Measurements from ENCODE around the gene SPEM2. TPM values are rescaled to one million over a fixed set of nuclear protein-coding genes. Genes with fewer than 3 reads are reported as not detected.

Gene SPEM2
- total and polyA plus RNA-seq, 2 of the 8 experiments (the other 6 are each of a cell fraction or from before 2014, with no cell fraction given): 0.03 TPM; not detected in 1

- H2BK15ac ChIP-seq (ENCODE audit: low read length): no peak overlapping the region
- no peak overlapping the region for H3K4me2 ChIP-seq (ENCODE audit: insufficient read depth in 1 of 2, low read depth in 2 of 2, low read length in 2 of 2)
- 96% methylated on average over 30 of the region's 33 CpGs; no CpG with 5 or more reads in 1 of the 2 experiments for WGBS, 2 experiments (ENCODE audit: extremely low coverage in 1 of 2, insufficient coverage in 1 of 2, insufficient read length in 1 of 2, insufficient replicate concordance in 2 of 2, low coverage in 1 of 2, low lambda C conversion rate in 2 of 2, missing lambda C conversion rate in 1 of 2)
- no peak for DNase-seq (ENCODE audit: low read depth in 1 of 2, low spot score in 2 of 2)
- no peak overlapping the region for H2AK5ac ChIP-seq (ENCODE audit: low read depth, low read length)
- no peak overlapping the region; the same call in 1 of the 2 replicates for H4K8ac ChIP-seq (ENCODE audit: extremely low read depth, insufficient read depth, low read length)
- H2BK20ac ChIP-seq (ENCODE audit: low read length): no peak overlapping the region
- H2AFZ ChIP-seq (ENCODE audit: low read length): no peak overlapping the region
- H4K5ac ChIP-seq (ENCODE audit: insufficient read length, low read depth, low read length): no peak overlapping the region
- no peak overlapping the region for H3K9ac ChIP-seq (replicated peaks in 1 of 4; ENCODE audit: extremely low read depth in 1 of 4, low read depth in 3 of 4, low read length in 3 of 4)
- no peaks in the 10 kb centered on the region for H3K36me3 ChIP-seq (ENCODE audit: control insufficient read depth in 2 of 4, insufficient read depth in 4 of 4, low read length in 3 of 4)
- H2BK120ac ChIP-seq (replicated peaks; ENCODE audit: low read depth, low read length): no peak overlapping the region
- CTCF ChIA-PET (ENCODE audit: partially characterized antibody): interaction anchor here (0.6 to 3.3 kb wide), 3 partner anchors 10 to 87 kb away, joined by 3 to 17 read pairs (median 8); partner anchors contain the start of gene TMEM102
- no peak overlapping the region for H3K23ac ChIP-seq (ENCODE audit: insufficient read length)
- no peak overlapping the region for H3K4ac ChIP-seq (replicated peaks; ENCODE audit: insufficient read length, low read depth, low read length)
- H3K4me3 ChIP-seq (ENCODE audit: extremely low read depth in 1 of 4, insufficient read depth in 2 of 4, low read depth in 3 of 4, low read length in 4 of 4): no peak overlapping the region
- no peaks in the 10 kb centered on the region; a peak in 1 of 7 replicates for H3K4me1 ChIP-seq (replicated peaks in 1 of 4; ENCODE audit: control insufficient read depth in 3 of 4, insufficient read depth in 4 of 4, low read length in 3 of 4)
- H3K14ac ChIP-seq (ENCODE audit: insufficient read length): no peak overlapping the region
- H3K27me3 ChIP-seq (replicated peaks in 1 of 4; ENCODE audit: control insufficient read depth in 3 of 4, extremely low read depth in 1 of 4, insufficient read depth in 3 of 4, low read length in 3 of 4): no peaks in the 10 kb centered on the region; a peak in 1 of 7 replicates
- no peak overlapping the region for H2BK12ac ChIP-seq (ENCODE audit: low read depth, low read length)
- H3K79me1 ChIP-seq (ENCODE audit: low read depth, low read length): no peaks in the 10 kb centered on the region
- H3K9me3 ChIP-seq (ENCODE audit: insufficient read depth in 2 of 2, low read depth in 1 of 2, low read length in 1 of 2): no peaks in the 10 kb centered on the region
- H4K91ac ChIP-seq (replicated peaks; ENCODE audit: insufficient read length, low read length): no peak overlapping the region
- no peak for FAIRE-seq
- POLR2A ChIA-PET (ENCODE audit: partially characterized antibody): interaction anchor here (0.9 to 2.0 kb wide), 4 partner anchors 9 to 59 kb away, joined by 3 to 6 read pairs (median 5); no protein-coding TSS in a partner anchor
- no peak overlapping the region for H2BK5ac ChIP-seq (ENCODE audit: low read depth, low read length)
- H3K79me2 ChIP-seq (ENCODE audit: control insufficient read depth in 1 of 2, insufficient read depth in 2 of 2, low read length in 2 of 2): no peaks in the 10 kb centered on the region
- H4K20me1 ChIP-seq (replicated peaks in 1 of 2; ENCODE audit: control insufficient read depth in 1 of 2, insufficient read depth in 2 of 2, low read length in 2 of 2): peaks cover 0 to 3% of the 10 kb centered on the region in 2 experiments
- H3K23me2 ChIP-seq (ENCODE audit: low read depth, low read length): no peaks in the 10 kb centered on the region
- no peak overlapping the region for H3K18ac ChIP-seq (ENCODE audit: extremely low read depth, low read length)
- no peak overlapping the region for H3K27ac ChIP-seq (ENCODE audit: low read depth, low read length)
- H3K56ac ChIP-seq (replicated peaks; ENCODE audit: insufficient read length, low read depth, low read length): no peak overlapping the region
- no peak for TF ChIP-seq SRF (IDR thresholded peaks at IDR 0.05; ENCODE audit: low read depth, low read length)
- no peak for TF ChIP-seq TCF12 (IDR thresholded peaks at IDR 0.05; ENCODE audit: low read depth, low read length)
- TF ChIP-seq CEBPB (IDR thresholded peaks at IDR 0.05; ENCODE audit: low read depth, low read length): no peak
- TF ChIP-seq HDAC6 (IDR thresholded peaks at IDR 0.05; ENCODE audit: low read depth, low read length): no peak
- no peak for TF ChIP-seq USF2 (IDR thresholded peaks at IDR 0.05; ENCODE audit: low read length)
- no peak for TF ChIP-seq RXRA (IDR thresholded peaks at IDR 0.05; ENCODE audit: insufficient read depth, low read depth, low read length)
- TF ChIP-seq MAFK (IDR thresholded peaks at IDR 0.05; ENCODE audit: low read depth, low read length): no peak
- TF ChIP-seq EP300 (IDR thresholded peaks at IDR 0.05; ENCODE audit: borderline replicate concordance in 1 of 2, low read depth in 2 of 2, low read length in 2 of 2): no peak
- TF ChIP-seq SIRT6 (IDR thresholded peaks at IDR 0.05; ENCODE audit: low read length): no peak
- no peak for TF ChIP-seq RAD21 (IDR thresholded peaks at IDR 0.05 in 1 of 2, conservative IDR thresholded peaks at IDR 0.05 in 1 of 2; ENCODE audit: low read depth in 2 of 2, low read length in 2 of 2)
- TF ChIP-seq CHD2 (IDR thresholded peaks at IDR 0.05; ENCODE audit: low read length): no peak
- no peak for TF ChIP-seq TAF1 (IDR thresholded peaks at IDR 0.05; ENCODE audit: low read depth, low read length)
Observed at GRCh38 chr17:7426203-7426863, 917 bp downstream of the SPEM2 start.

Measured in H1 (cell line).